Gastrocnemius medialis (tissue), 4 donors: ENCODE data around the gene TSKS.

Experiments used
- CTCF ChIP-seq, 5 experiments: fragments of 450-650 bp in 3 of 5; fragments of 200-600 bp in 2 of 5; sonication (generic) in 2 of 5; IDR thresholded peaks in 4 of 5; conservative IDR thresholded peaks in 1 of 5; 1 replicate in 4 of 5; 2 replicates in 1 of 5; pipeline ENCODE4 v1.5.1; 2016 to 2019; ENCODE audit warnings: antibody characterized with exemption in 5 of 5, mild to moderate bottlenecking in 3 of 5, moderate library complexity in 3 of 5
- POLR2A ChIP-seq, 2 donors: fragments of 450-650 bp; IDR thresholded peaks; one replicate each; pipeline ENCODE4 v1.6.1; 2017; ENCODE audit warnings: antibody characterized with exemption in 2 of 2, mild to moderate bottlenecking in 2 of 2, moderate library complexity in 2 of 2

- TF ChIP-seq CTCF (IDR thresholded peaks at IDR 0.05 in 4 of 5, conservative IDR thresholded peaks at IDR 0.05 in 1 of 5) = no peak
- TF ChIP-seq POLR2A (IDR thresholded peaks at IDR 0.05) = no peak
These were observed 23.3 kb upstream of the TSKS start for GRCh38 chr19:49786376-49786820.
